Activated CD4-positive, alpha-beta memory T cell treated with anti-CD3 and anti-CD28 coated beads, Interleukin-2, amount 10 ng/mL, durations not matched to agents 7 days and 5 days (primary cell): Measurements from ENCODE around the gene NFIA. TPM values are rescaled to one million over a fixed set of nuclear protein-coding genes. Genes with fewer than 3 reads are reported as not detected.

Experiments used
- CTCF ChIA-PET: fragments of 350-600 bp; sonication (Branson Sonifier 250); formaldehyde crosslinking; loops from one replicate; lab custom pipeline; 2021; ENCODE audit warnings: antibody characterized with exemption, inconsistent platforms; lab: Charles Lee
- POLR2A ChIA-PET: fragments of 350-600 bp; sonication (Branson Sonifier 250); formaldehyde crosslinking; loops from one replicate; lab custom pipeline; 2021; ENCODE audit warnings: antibody characterized with exemption; lab: Charles Lee
- DNase-seq: peaks from one replicate; pipeline ENCODE4 v3.0.0-alpha.2; 2020
- H3K27ac Mint-ChIP-seq: one replicate; pipeline ENCODE4 v1.8.0; 2021; ENCODE audit warnings: mild to moderate bottlenecking, mixed read lengths
- H3K27me3 Mint-ChIP-seq: one replicate; pipeline ENCODE4 v1.8.0; 2021; ENCODE audit warnings: mixed read lengths
- H3K36me3 Mint-ChIP-seq: one replicate; pipeline ENCODE4 v1.8.0; 2021; ENCODE audit warnings: low read depth, mixed read lengths
- H3K4me1 Mint-ChIP-seq: one replicate; pipeline ENCODE4 v1.8.0; 2021; ENCODE audit warnings: mixed read lengths
- H3K4me3 Mint-ChIP-seq: one replicate; pipeline ENCODE4 v1.8.0; 2021; ENCODE audit warnings: mild to moderate bottlenecking, mixed read lengths
- H3K9me3 Mint-ChIP-seq: one replicate; pipeline ENCODE4 v1.8.0; 2021; ENCODE audit warnings: mixed read lengths
- total RNA-seq, 2 experiments: library from RNA; stranded (reverse); gene quantifications; one replicate each; pipeline ENCODE4 v1.2.3, GENCODE V29; 2021

The NFIA gene
- total RNA-seq, 2 experiments from 2014 or later = 2.4 to 3.0 TPM

GRCh38 chr1:61223140-61223539 is 140.8 kb downstream of the NFIA start:
- H3K36me3 Mint-ChIP-seq = no peaks in the 10 kb centered on the region
- CTCF ChIA-PET = no interaction called here
- H3K4me1 Mint-ChIP-seq = no peaks in the 10 kb centered on the region
- no peak overlapping the region for H3K4me3 Mint-ChIP-seq
- no peak for DNase-seq
- POLR2A ChIA-PET = no interaction called here
- H3K9me3 Mint-ChIP-seq = no peaks in the 10 kb centered on the region
- no peak overlapping the region for H3K27ac Mint-ChIP-seq
- H3K27me3 Mint-ChIP-seq = peaks cover 5% of the 10 kb centered on the region

GRCh38 chr1:61224609-61225008 is 142.2 kb downstream of the NFIA start:
- peaks cover 5% of the 10 kb centered on the region for H3K27me3 Mint-ChIP-seq
- no peak overlapping the region for H3K27ac Mint-ChIP-seq
- no peak overlapping the region for H3K4me3 Mint-ChIP-seq
- ChIA-PET CTCF (no interaction called here), POLR2A (no interaction called here)
- DNase-seq = no peak
- H3K4me1 Mint-ChIP-seq = no peaks in the 10 kb centered on the region
- no peaks in the 10 kb centered on the region for H3K36me3 Mint-ChIP-seq
- no peaks in the 10 kb centered on the region for H3K9me3 Mint-ChIP-seq

GRCh38 chr1:61225478-61225877 is 143.1 kb downstream of the NFIA start:
- no peak for DNase-seq
- Mint-ChIP-seq H3K4me1 (no peaks in the 10 kb centered on the region), H3K27ac (no peak overlapping the region), H3K36me3 (no peaks in the 10 kb centered on the region), H3K9me3 (no peaks in the 10 kb centered on the region), H3K4me3 (no peak overlapping the region), H3K27me3 (peaks cover 5% of the 10 kb centered on the region)
- ChIA-PET POLR2A (no interaction called here), CTCF (interaction anchor here (0.7 kb wide), 1 partner anchor 24 kb away, joined by 3 read pairs; no protein-coding TSS in a partner anchor)

- DNase-seq = no peak
- H3K36me3 Mint-ChIP-seq = no peaks in the 10 kb centered on the region
- H3K4me1 Mint-ChIP-seq = no peaks in the 10 kb centered on the region
- no peaks in the 10 kb centered on the region for H3K9me3 Mint-ChIP-seq
- ChIA-PET POLR2A (no interaction called here), CTCF (no interaction called here)
- H3K27me3 Mint-ChIP-seq = peaks cover 5% of the 10 kb centered on the region
- H3K4me3 Mint-ChIP-seq = no peak overlapping the region
- H3K27ac Mint-ChIP-seq = no peak overlapping the region
Measured at GRCh38 chr1:61226791-61227567, 144.6 kb downstream of the NFIA start.

- H3K4me3 Mint-ChIP-seq = no peak overlapping the region
- no peak overlapping the region for H3K27ac Mint-ChIP-seq
- DNase-seq = no peak
- no peaks in the 10 kb centered on the region for H3K36me3 Mint-ChIP-seq
- ChIA-PET CTCF (no interaction called here), POLR2A (no interaction called here)
- H3K4me1 Mint-ChIP-seq = no peaks in the 10 kb centered on the region
- H3K27me3 Mint-ChIP-seq = peaks cover 3% of the 10 kb centered on the region
- no peaks in the 10 kb centered on the region for H3K9me3 Mint-ChIP-seq
Measured at GRCh38 chr1:61227857-61228550, 145.6 kb downstream of the NFIA start.

- Mint-ChIP-seq H3K4me3 (no peak overlapping the region), H3K9me3 (peaks cover 3% of the 10 kb centered on the region), H3K27me3 (no peaks in the 10 kb centered on the region), H3K27ac (no peak overlapping the region), H3K4me1 (no peaks in the 10 kb centered on the region), H3K36me3 (no peaks in the 10 kb centered on the region)
- ChIA-PET CTCF (interaction anchor here (1.3 kb wide), 1 partner anchor 188 kb away, joined by 3 read pairs; no protein-coding TSS in a partner anchor), POLR2A (no interaction called here)
- DNase-seq = no peak
Measured at GRCh38 chr1:61230523-61230922, 148.2 kb downstream of the NFIA start.

- H3K4me1 Mint-ChIP-seq = no peaks in the 10 kb centered on the region
- no peaks in the 10 kb centered on the region for H3K36me3 Mint-ChIP-seq
- H3K9me3 Mint-ChIP-seq = peaks cover 3% of the 10 kb centered on the region
- DNase-seq = no peak
- H3K4me3 Mint-ChIP-seq = no peak overlapping the region
- CTCF ChIA-PET = interaction anchor here (0.6 to 1.3 kb wide), 2 partner anchors 178 to 189 kb away, joined by 3 read pairs; no protein-coding TSS in a partner anchor
- H3K27me3 Mint-ChIP-seq = no peaks in the 10 kb centered on the region
- POLR2A ChIA-PET = no interaction called here
- no peak overlapping the region for H3K27ac Mint-ChIP-seq
Measured at GRCh38 chr1:61231795-61232194, 149.4 kb downstream of the NFIA start.

GRCh38 chr1:61233121-61233660 is 150.8 kb downstream of the NFIA start:
- CTCF ChIA-PET = no interaction called here
- Mint-ChIP-seq H3K27ac (no peak overlapping the region), H3K36me3 (no peaks in the 10 kb centered on the region), H3K4me3 (no peak overlapping the region), H3K27me3 (no peaks in the 10 kb centered on the region), H3K4me1 (no peaks in the 10 kb centered on the region), H3K9me3 (peaks cover 3% of the 10 kb centered on the region)
- no peak for DNase-seq
- POLR2A ChIA-PET = no interaction called here

- no peaks in the 10 kb centered on the region for H3K4me1 Mint-ChIP-seq
- H3K36me3 Mint-ChIP-seq = no peaks in the 10 kb centered on the region
- no peak for DNase-seq
- ChIA-PET CTCF (no interaction called here), POLR2A (no interaction called here)
- H3K27me3 Mint-ChIP-seq = no peaks in the 10 kb centered on the region
- no peak overlapping the region for H3K4me3 Mint-ChIP-seq
- no peak overlapping the region for H3K27ac Mint-ChIP-seq
- peaks cover 3% of the 10 kb centered on the region for H3K9me3 Mint-ChIP-seq
Measured at GRCh38 chr1:61234587-61234919, 152.2 kb downstream of the NFIA start.

GRCh38 chr1:61237147-61237546 is 154.8 kb downstream of the NFIA start:
- Mint-ChIP-seq H3K9me3 (peaks cover 3% of the 10 kb centered on the region), H3K4me3 (no peak overlapping the region), H3K27me3 (no peaks in the 10 kb centered on the region), H3K4me1 (no peaks in the 10 kb centered on the region), H3K36me3 (no peaks in the 10 kb centered on the region), H3K27ac (no peak overlapping the region)
- CTCF ChIA-PET = no interaction called here
- POLR2A ChIA-PET = no interaction called here
- DNase-seq = no peak

GRCh38 chr1:61237659-61238358 is 155.4 kb downstream of the NFIA start:
- CTCF ChIA-PET = no interaction called here
- no peaks in the 10 kb centered on the region for H3K4me1 Mint-ChIP-seq

GRCh38 chr1:61238359-61238665 is 156.0 kb downstream of the NFIA start:
- ChIA-PET CTCF (no interaction called here), POLR2A (no interaction called here)
- Mint-ChIP-seq H3K4me1 (no peaks in the 10 kb centered on the region), H3K9me3 (peaks cover 3% of the 10 kb centered on the region), H3K4me3 (no peak overlapping the region), H3K36me3 (no peaks in the 10 kb centered on the region), H3K27ac (no peak overlapping the region), H3K27me3 (no peaks in the 10 kb centered on the region)
- DNase-seq = no peak

More at GRCh38 chr1:61237659-61238358, 155.4 kb downstream of the NFIA start:
- H3K36me3 Mint-ChIP-seq = no peaks in the 10 kb centered on the region
- peaks cover 3% of the 10 kb centered on the region for H3K9me3 Mint-ChIP-seq
- POLR2A ChIA-PET = no interaction called here
- H3K27ac Mint-ChIP-seq = no peak overlapping the region
- H3K4me3 Mint-ChIP-seq = no peak overlapping the region
- no peak for DNase-seq
- H3K27me3 Mint-ChIP-seq = no peaks in the 10 kb centered on the region

GRCh38 chr1:61240878-61241277 is 158.5 kb downstream of the NFIA start:
- H3K27me3 Mint-ChIP-seq = no peaks in the 10 kb centered on the region
- POLR2A ChIA-PET = no interaction called here
- H3K36me3 Mint-ChIP-seq = no peaks in the 10 kb centered on the region
- DNase-seq = no peak
- no peak overlapping the region for H3K27ac Mint-ChIP-seq
- no peaks in the 10 kb centered on the region for H3K9me3 Mint-ChIP-seq
- H3K4me3 Mint-ChIP-seq = no peak overlapping the region
- no peaks in the 10 kb centered on the region for H3K4me1 Mint-ChIP-seq
- CTCF ChIA-PET = no interaction called here
